ENCODE data around the gene TBX15. TPM values are rescaled to one million over a fixed set of nuclear protein-coding genes. Genes with fewer than 3 reads are reported as not detected.

TBX15 gene
- total and polyA plus RNA-seq, 2 experiments from 2014 or later, result 0.21 TPM; not detected in 1

GRCh38 chr1:118877668-118878396, 110.3 kb downstream of the TBX15 start:
- no peaks in the 10 kb centered on the region for H4K20me1 ChIP-seq (replicated peaks; ENCODE audit: insufficient read depth)
- H3K36me3 ChIP-seq (ENCODE audit: insufficient read depth), result no peaks in the 10 kb centered on the region
- Mint-ChIP-seq H3K4me3 (no peak overlapping the region), H3K27me3 (ENCODE audit: insufficient read depth, low read depth, poor library complexity) (no peaks in the 10 kb centered on the region), H3K36me3 (ENCODE audit: low read depth) (no peaks in the 10 kb centered on the region), H3K27ac (no peak overlapping the region), H3K9me3 (no peaks in the 10 kb centered on the region), H3K4me1 (no peaks in the 10 kb centered on the region; the same call in 2 of the 3 replicates)
- TF ChIP-seq REST (IDR thresholded peaks at IDR 0.05; ENCODE audit: unreplicated experiment) (no peak), POLR2AphosphoS5 (IDR thresholded peaks at IDR 0.05; ENCODE audit: low read depth) (no peak)
- H3K79me2 ChIP-seq (replicated peaks; ENCODE audit: insufficient read depth), result no peaks in the 10 kb centered on the region
- no peaks in the 10 kb centered on the region for H3K27me3 ChIP-seq (ENCODE audit: insufficient read depth)
- DNase-seq (ENCODE audit: low spot score) (no peak), ATAC-seq (no peak)
- no peak overlapping the region for H3K4me2 ChIP-seq
- no peak overlapping the region for H3K4me3 ChIP-seq
- H3K27ac ChIP-seq (ENCODE audit: low read depth), result no peak overlapping the region
- H3K9me2 ChIP-seq (ENCODE audit: insufficient read depth), result peaks cover 5% of the 10 kb centered on the region; the same call in 1 of the 2 replicates
- no peak overlapping the region for H2AFZ ChIP-seq
- no peaks in the 10 kb centered on the region for H3K4me1 ChIP-seq (ENCODE audit: insufficient read depth)
- no peaks in the 10 kb centered on the region for H3F3A ChIP-seq (replicated peaks; ENCODE audit: low read depth)

- peaks cover 2% of the 10 kb centered on the region; the same call in 1 of the 2 replicates for H3K9me2 ChIP-seq (ENCODE audit: insufficient read depth)
- no peak overlapping the region for H2AFZ ChIP-seq
- no peaks in the 10 kb centered on the region for H3K27me3 ChIP-seq (ENCODE audit: insufficient read depth)
- Mint-ChIP-seq H3K27me3 (ENCODE audit: insufficient read depth, low read depth, poor library complexity) (no peaks in the 10 kb centered on the region), H3K4me1 (no peaks in the 10 kb centered on the region), H3K27ac (no peak overlapping the region), H3K36me3 (ENCODE audit: low read depth) (no peaks in the 10 kb centered on the region), H3K9me3 (no peaks in the 10 kb centered on the region), H3K4me3 (no peak overlapping the region)
- H3K4me3 ChIP-seq, result no peak overlapping the region
- H3K4me2 ChIP-seq, result no peak overlapping the region
- H3K27ac ChIP-seq (ENCODE audit: low read depth), result no peak overlapping the region
- DNase-seq (ENCODE audit: low spot score), result no peak
- no peaks in the 10 kb centered on the region for H3K4me1 ChIP-seq (ENCODE audit: insufficient read depth)
- no peaks in the 10 kb centered on the region for H3F3A ChIP-seq (replicated peaks; ENCODE audit: low read depth)
- no peak for ATAC-seq
- no peaks in the 10 kb centered on the region for H3K36me3 ChIP-seq (ENCODE audit: insufficient read depth)
- H3K79me2 ChIP-seq (replicated peaks; ENCODE audit: insufficient read depth), result no peaks in the 10 kb centered on the region
- no peak for TF ChIP-seq POLR2AphosphoS5 (IDR thresholded peaks at IDR 0.05; ENCODE audit: low read depth)
- no peak for TF ChIP-seq EZH2phosphoT487 (IDR thresholded peaks at IDR 0.05; ENCODE audit: unreplicated experiment)
- no peaks in the 10 kb centered on the region for H4K20me1 ChIP-seq (replicated peaks; ENCODE audit: insufficient read depth)
Observed at GRCh38 chr1:118871582-118872171, 116.5 kb downstream of the TBX15 start.

GRCh38 chr1:118868387-118868786, 119.8 kb downstream of the TBX15 start:
- H2AFZ ChIP-seq, result no peak overlapping the region
- DNase-seq (ENCODE audit: low spot score) (no peak), ATAC-seq (no peak)
- no peaks in the 10 kb centered on the region for H3K9me3 Mint-ChIP-seq
- no peaks in the 10 kb centered on the region for H4K20me1 ChIP-seq (replicated peaks; ENCODE audit: insufficient read depth)
- H3K79me2 ChIP-seq (replicated peaks; ENCODE audit: insufficient read depth), result no peaks in the 10 kb centered on the region
- 0 out of 2 replicates have a peak, but pooled peaks cover 4% of the 10 kb centered on the region for H3K9me2 ChIP-seq (ENCODE audit: insufficient read depth)
- H3K4me1 Mint-ChIP-seq, result peaks cover 3% of the 10 kb centered on the region; the same call in 1 of the 3 replicates
- H3K27ac ChIP-seq (ENCODE audit: low read depth), result no peak overlapping the region
- H3K4me2 ChIP-seq, result no peak overlapping the region
- H3K36me3 ChIP-seq (ENCODE audit: insufficient read depth), result no peaks in the 10 kb centered on the region
- no peaks in the 10 kb centered on the region for H3K27me3 ChIP-seq (ENCODE audit: insufficient read depth)
- H3F3A ChIP-seq (replicated peaks; ENCODE audit: low read depth), result no peaks in the 10 kb centered on the region
- H3K4me3 ChIP-seq, result no peak overlapping the region
- no peaks in the 10 kb centered on the region for H3K36me3 Mint-ChIP-seq (ENCODE audit: low read depth)
- no peak overlapping the region for H3K4me3 Mint-ChIP-seq
- no peak overlapping the region for H3K27ac Mint-ChIP-seq
- no peaks in the 10 kb centered on the region for H3K4me1 ChIP-seq (ENCODE audit: insufficient read depth)
- H3K27me3 Mint-ChIP-seq (ENCODE audit: insufficient read depth, low read depth, poor library complexity), result no peaks in the 10 kb centered on the region
- no peak for TF ChIP-seq ZNF462 (CRISPR knock-in tag; IDR thresholded peaks at IDR 0.05)

All from GM23338 (cell line).